ENCODE results near the gene ATP11A.

- TF ChIP-seq EP300 (IDR thresholded peaks at IDR 0.05) (no peak), CTCF (IDR thresholded peaks at IDR 0.05) (no peak), POLR2A (IDR thresholded peaks at IDR 0.05) (no peak)
Measured at GRCh38 chr13:112759827-112760226, 70.0 kb downstream of the ATP11A start.
